Iris pigment epithelial cell (primary cell): Measurements from ENCODE around the gene AOC3.
A peak's percentile ranks its signal among the peaks of the same experiment; 100 is the strongest.
"Not testable (repeated sequence)": the region's sequence is repeated elsewhere in the genome, so short reads cannot be mapped to it uniquely, and the experiment has no call there.

Experiments used
- DNase-seq: peaks from one replicate; pipeline ENCODE4 v3.0.0-alpha.2; 2011; ENCODE audit warnings: low read depth

The AOC3 gene

DNA sequence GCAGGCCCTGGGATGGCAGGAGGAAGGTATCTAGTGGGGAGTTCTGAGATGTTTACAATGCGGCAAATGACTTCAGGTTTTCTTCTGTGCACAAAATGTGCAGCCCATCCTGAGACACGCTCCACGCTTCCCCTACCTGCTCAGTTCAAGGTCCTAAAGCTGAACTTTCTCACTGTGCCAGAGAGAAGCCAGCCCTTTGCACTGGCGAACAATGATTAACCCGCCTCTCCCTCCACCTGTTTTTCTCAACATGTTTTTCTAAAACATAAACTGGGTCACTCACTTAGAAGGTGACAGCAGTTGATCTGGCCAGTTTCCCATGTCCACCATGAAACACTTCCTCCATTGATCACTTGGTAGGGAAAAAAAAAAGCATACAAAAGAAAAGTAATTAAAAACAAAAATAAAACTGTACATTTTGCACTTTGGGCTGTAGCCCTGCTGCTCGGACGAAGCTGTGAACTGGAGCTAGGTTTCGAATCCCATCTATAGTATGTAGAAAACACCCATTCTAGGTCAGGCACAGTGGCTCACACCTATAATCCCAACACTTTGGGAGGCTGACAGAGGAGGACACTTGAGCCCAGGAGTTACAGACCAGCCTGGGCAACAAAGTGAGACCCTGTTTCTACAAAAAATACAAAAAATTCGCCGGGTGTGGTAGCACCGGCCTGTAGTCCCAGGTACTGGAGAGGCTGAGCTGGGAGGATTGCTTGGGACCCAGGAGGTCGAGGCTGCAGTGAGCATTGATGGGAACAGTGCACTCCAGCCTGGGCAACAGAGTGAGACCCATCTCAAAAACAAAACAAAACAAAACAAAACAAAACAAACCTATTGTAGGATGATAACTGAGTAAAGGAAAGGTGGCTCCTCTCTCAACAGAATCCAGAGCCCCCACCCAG, 43.5 kb downstream of the AOC3 start:
- DNase-seq: no peak

DNA sequence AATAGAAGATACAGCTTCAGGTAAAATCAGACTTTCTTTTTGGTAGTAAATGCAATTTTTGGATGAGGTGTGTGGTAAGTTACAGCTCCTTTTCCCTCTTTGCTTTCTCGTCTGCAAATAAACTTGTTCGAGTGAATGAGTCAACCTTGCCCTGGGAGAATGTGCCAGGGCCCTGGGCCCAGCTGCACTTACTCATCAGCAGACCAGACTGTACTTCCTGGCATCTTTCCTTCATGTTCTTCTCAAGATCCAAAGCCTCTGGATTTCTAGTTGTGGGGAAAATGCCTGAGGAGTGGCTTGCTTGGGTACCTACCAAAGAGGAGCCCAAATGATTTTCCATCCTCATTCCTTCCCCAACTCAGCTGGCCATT, 44.2 kb downstream of the AOC3 start:
- peak; percentile 82 for DNase-seq

DNA sequence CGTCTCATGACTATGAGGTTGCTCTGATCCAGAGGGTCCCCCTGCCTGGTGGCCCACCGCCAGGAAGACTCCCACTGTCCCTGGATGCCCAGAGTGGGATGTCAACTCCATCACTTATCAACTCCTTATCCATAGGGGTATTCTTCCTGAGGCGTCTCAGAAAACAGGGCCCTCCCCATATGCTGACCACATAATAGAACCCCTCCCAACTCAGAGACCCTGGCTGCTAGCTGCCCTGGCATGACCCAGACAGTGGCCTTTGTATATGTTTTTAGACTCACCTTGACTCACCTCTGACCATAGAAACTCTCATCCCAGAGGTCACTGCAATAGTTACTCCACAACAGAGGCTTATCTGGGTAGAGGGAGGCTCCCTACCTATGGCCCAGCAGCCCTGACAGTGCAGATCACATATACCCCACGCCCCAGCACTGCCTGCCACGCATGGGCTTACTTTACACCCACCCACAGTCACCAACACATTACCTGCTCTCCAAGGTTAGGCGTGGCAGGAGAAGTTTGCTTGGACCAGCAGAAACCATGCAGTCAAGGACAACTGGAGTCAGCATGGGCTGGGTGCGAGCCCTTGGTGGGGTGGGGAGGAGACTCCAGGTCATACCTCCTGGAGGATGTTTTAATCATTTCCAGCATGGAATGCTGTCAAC, 47.3 kb downstream of the AOC3 start:
- no peak for DNase-seq

DNA sequence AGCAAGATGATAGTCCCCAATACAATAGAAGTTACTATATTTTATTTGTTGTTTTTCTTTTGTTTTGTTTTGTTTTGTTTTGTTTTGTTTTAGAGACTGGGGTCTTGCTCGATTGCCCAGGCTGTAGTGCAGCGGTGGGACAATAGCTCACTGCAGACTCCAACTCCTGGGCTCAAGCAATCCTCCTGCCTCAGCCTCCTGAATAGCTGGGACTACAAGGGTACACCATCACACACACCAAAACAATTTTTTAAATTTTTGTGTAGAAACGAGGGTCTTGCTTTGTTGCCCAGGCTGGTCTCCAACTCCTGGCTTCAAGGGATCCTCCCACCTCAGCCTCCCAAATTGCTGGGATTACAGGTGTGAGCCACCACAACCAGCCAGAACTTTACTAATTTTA, 49.0 kb downstream of the AOC3 start:
- not testable (repeated sequence) for DNase-seq

DNA sequence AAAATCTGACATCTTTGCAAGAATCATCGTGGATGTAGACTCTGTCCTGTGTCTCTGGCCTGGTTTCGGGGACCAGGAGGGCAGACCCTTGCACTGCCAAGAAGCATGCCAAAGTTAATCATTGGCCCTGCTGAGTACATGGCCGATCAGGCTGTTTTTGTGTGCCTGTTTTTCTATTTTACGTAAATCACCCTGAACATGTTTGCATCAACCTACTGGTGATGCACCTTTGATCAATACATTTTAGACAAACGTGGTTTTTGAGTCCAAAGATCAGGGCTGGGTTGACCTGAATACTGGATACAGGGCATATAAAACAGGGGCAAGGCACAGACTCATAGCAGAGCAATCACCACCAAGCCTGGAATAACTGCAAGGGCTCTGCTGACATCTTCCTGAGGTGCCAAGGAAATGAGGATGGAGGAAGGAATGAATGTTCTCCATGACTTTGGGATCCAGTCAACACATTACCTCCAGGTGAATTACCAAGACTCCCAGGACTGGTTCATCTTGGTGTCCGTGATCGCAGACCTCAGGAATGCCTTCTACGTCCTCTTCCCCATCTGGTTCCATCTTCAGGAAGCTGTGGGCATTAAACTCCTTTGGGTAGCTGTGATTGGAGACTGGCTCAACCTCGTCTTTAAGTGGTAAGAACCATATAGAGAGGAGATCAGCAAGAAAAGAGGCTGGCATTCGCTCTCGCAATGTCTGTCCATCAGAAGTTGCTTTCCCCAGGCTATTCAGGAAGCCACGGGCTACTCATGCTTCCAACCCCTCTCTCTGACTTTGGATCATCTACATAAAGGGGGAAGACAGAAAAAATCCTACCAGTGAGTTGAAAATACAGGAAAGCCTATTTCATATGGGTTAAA, 49.7 kb downstream of the AOC3 start, which contains the start of gene G6PC1:
TSS of gene G6PC1 (plus strand) at position 340 of the 872 bp plus-strand sequence. CDS start at position 418, 78 bp downstream.
- DNase-seq: no peak

DNA sequence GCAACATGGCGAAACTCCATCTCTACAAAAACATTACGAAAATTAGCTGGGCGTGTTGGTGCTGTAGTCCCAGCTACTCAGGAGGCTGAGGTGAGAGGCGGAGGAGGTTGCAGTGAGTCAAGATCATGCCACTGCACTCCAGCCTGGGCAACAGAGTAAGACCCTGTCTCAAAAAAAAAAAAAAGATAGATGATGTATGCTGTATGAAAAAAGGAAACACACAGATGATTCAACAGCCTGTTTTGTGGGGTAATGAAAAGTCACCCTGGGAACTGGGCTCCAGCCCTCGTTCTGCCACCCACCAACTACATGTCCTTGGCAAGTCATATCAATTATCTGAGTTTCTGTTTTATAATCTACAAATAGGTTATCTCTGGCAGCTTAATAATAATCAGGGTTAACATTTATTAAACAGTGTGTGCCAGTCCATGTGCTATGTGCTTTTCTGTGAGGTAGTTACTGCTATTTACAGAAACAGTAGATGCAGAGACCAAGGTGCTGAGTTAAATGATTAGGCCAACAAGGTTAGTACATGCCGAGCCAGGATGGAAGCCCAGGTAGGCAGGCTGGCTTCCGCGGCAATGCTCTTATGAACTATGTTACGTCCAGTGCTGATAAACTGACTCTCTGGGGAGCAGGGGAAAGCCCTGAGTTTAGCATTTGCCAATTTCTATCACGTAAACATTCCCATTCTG, 50.7 kb downstream of the AOC3 start:
- no peak for DNase-seq

DNA sequence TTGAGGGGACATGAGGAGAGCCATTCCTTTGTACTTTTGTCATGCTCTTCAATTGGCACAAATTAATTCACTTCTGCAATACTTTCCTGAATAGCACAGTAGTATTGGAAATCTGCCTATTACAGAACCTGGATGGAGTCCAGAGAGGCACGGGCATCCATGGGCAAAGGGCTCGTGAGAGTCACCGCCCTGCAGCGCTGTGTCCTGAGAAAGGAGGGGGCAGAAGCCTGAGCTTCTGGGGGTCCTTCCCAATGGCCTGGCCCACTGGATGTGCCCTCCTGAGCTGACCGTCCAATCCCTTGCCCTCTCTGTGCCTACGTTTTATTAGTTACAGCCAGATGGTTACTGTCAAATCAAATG, 53.1 kb downstream of the AOC3 start:
- no peak for DNase-seq

DNA sequence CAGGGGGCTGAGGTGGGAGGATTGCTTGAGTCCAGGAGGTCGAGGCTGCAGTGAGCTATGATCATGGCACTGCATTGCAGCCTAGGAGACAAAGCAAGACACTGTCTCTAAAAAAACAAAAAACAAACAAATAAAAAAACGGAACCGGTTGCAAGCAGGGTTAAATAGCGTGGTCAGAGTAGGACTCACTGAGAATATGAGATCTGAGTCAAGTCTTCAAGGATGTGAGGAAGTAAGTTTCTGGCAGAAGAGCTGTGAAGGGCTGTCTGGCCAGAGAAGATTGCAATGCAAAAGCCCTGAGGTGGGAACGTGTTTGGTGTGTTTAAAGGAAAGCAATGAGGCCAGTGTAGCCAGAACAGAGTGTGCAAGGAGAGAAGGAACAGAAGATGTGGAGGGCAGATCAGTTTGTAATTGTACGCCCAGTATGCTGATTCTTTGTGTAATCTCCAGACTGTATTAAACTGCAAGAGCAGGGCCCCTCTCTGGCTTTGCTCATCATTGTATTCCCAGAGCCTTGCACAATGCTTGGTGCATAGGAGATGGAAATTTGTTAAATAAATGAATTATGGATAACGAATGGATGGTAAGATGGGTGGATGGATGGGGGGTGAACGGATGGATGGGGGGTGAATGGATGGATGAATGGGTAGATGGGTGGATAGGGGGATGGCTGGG, 55.9 kb downstream of the AOC3 start:
- no peak for DNase-seq
